HL-60 (cell line): Measurements from ENCODE around the gene PICK1.

Experiments
- CTCF ChIP-seq: IDR thresholded peaks from one replicate; pipeline ENCODE4 v1.5.1; 2011; ENCODE audit warnings: low read length, control low read depth, inconsistent platforms; ENCODE audit not compliant: insufficient read depth
- POLR2AphosphoS5 ChIP-seq: IDR thresholded peaks from 2 replicates; pipeline ENCODE4 v1.6.1; 2012; ENCODE audit warnings: low read depth
- REST ChIP-seq: IDR thresholded peaks from 2 replicates; pipeline ENCODE4 v1.6.1; 2012; ENCODE audit warnings: low read depth; ENCODE audit not compliant: insufficient replicate concordance

GRCh38 chr22:38034278-38034882 is 22.8 kb upstream of the PICK1 start:
- TF ChIP-seq CTCF (no peak), REST (no peak), POLR2AphosphoS5 (peak; percentile 49; the same call in 1 of the 2 replicates)
